Measurements from ENCODE around the gene SORCS1. TPM values are rescaled to one million over a fixed set of nuclear protein-coding genes. Genes with fewer than 3 reads are reported as not detected.
A peak's percentile ranks its signal among the peaks of the same experiment; 100 is the strongest.

The SORCS1 gene
- total RNA-seq, 2 donors from 2014 or later, result not detected

DNA sequence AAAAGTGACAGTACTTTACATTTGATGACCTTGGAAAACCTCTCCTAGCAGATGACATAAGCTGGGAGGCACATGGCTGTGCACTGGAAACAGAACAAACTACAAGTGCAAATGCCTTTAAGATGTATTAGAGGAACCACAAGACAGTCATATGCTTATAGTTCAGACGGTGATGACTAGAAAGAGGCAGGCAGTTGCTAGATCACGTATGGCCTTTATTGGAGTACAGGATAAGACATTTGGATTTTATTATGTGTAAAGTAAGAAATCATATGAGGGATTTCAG lies 290.0 kb downstream of the SORCS1 start:
- H3K27ac Mint-ChIP-seq, result no peak overlapping the region
- H3K36me3 Mint-ChIP-seq, result no peaks in the 10 kb centered on the region
- no peak for ATAC-seq
- no peaks in the 10 kb centered on the region for H3K9me3 Mint-ChIP-seq
- no peaks in the 10 kb centered on the region for H3K27me3 Mint-ChIP-seq
- no peak for DNase-seq (ENCODE audit: low spot score)
- H3K4me3 Mint-ChIP-seq, result no peak overlapping the region
- H3K4me1 Mint-ChIP-seq (ENCODE audit: low read depth in 2 of 2), result peaks cover 4 to 6% of the 10 kb centered on the region in 2 donors

- Mint-ChIP-seq H3K27ac (no peak overlapping the region), H3K4me3 (no peak overlapping the region), H3K27me3 (no peaks in the 10 kb centered on the region), H3K9me3 (no peaks in the 10 kb centered on the region), H3K4me1 (ENCODE audit: low read depth in 2 of 2) (peaks cover 4 to 6% of the 10 kb centered on the region in 2 donors), H3K36me3 (no peaks in the 10 kb centered on the region)
- DNase-seq (ENCODE audit: low spot score) (no peak), ATAC-seq (no peak)
Measured at GRCh38 chr10:106873770-106874603, 290.5 kb downstream of the SORCS1 start.

GRCh38 chr10:106872176-106872575 lies 292.3 kb downstream of the SORCS1 start:
- peaks cover 12% of the 10 kb centered on the region for H3K36me3 Mint-ChIP-seq
- peaks cover 0 to 3% of the 10 kb centered on the region in 2 donors for H3K27me3 Mint-ChIP-seq
- DNase-seq (ENCODE audit: low spot score) (no peak), ATAC-seq (no peak)
- peaks cover 4 to 6% of the 10 kb centered on the region in 2 donors for H3K4me1 Mint-ChIP-seq (ENCODE audit: low read depth in 2 of 2)
- no peaks in the 10 kb centered on the region for H3K9me3 Mint-ChIP-seq
- no peak overlapping the region for H3K27ac Mint-ChIP-seq
- H3K4me3 Mint-ChIP-seq, result no peak overlapping the region

- H3K9me3 Mint-ChIP-seq, result no peaks in the 10 kb centered on the region
- H3K27ac Mint-ChIP-seq, result no peak overlapping the region
- ATAC-seq, result no peak
- no peak overlapping the region for H3K4me3 Mint-ChIP-seq
- H3K27me3 Mint-ChIP-seq, result peaks cover 0 to 3% of the 10 kb centered on the region in 2 donors
- no peak for DNase-seq (ENCODE audit: low spot score)
- H3K36me3 Mint-ChIP-seq, result peaks cover 16% of the 10 kb centered on the region
- H3K4me1 Mint-ChIP-seq (ENCODE audit: low read depth in 2 of 2), result no peaks in the 10 kb centered on the region
Measured at GRCh38 chr10:106866244-106866845, 298.2 kb downstream of the SORCS1 start.

- H3K27me3 Mint-ChIP-seq, result peaks cover 0 to 6% of the 10 kb centered on the region in 2 donors
- H3K9me3 Mint-ChIP-seq, result no peaks in the 10 kb centered on the region
- no peak overlapping the region for H3K4me3 Mint-ChIP-seq
- ATAC-seq (no peak), DNase-seq (ENCODE audit: low spot score) (no peak)
- no peak overlapping the region for H3K27ac Mint-ChIP-seq
- H3K4me1 Mint-ChIP-seq (ENCODE audit: low read depth in 2 of 2), result no peaks in the 10 kb centered on the region
- peaks cover 16% of the 10 kb centered on the region for H3K36me3 Mint-ChIP-seq
Measured at GRCh38 chr10:106864031-106864430, 300.5 kb downstream of the SORCS1 start.

DNA sequence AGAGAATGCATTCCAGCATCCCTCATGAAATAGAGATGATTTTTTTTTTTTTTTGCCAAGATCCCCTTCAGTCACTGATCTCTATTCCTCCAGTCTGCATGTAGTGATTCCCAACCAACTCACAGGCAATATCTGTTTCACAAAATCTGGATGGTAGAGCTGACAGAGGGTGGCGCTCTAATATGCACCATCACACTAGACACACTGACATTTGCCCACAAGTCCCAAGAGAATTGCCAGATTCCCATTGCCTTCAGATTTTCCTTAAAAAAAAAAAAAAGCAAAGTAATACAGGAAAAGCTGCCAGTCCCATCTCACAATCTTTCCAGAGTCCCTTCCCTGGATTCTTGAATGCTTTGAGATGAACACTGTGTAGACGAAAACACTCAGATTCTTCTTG lies 301.0 kb downstream of the SORCS1 start:
- no peak for DNase-seq (ENCODE audit: low spot score)
- no peak for ATAC-seq
- Mint-ChIP-seq H3K4me3 (no peak overlapping the region), H3K27me3 (peaks cover 0 to 4% of the 10 kb centered on the region in 2 donors), H3K27ac (no peak overlapping the region), H3K36me3 (peaks cover 14% of the 10 kb centered on the region), H3K4me1 (ENCODE audit: low read depth in 2 of 2) (peaks cover 0 to 2% of the 10 kb centered on the region in 2 donors), H3K9me3 (no peaks in the 10 kb centered on the region)

- peaks cover 2% of the 10 kb centered on the region for H3K9me3 Mint-ChIP-seq
- H3K4me1 Mint-ChIP-seq (ENCODE audit: low read depth in 2 of 2), result peaks cover 0 to 3% of the 10 kb centered on the region in 2 donors
- no peak overlapping the region for H3K4me3 Mint-ChIP-seq
- peaks cover 0 to 8% of the 10 kb centered on the region in 2 donors for H3K27me3 Mint-ChIP-seq
- DNase-seq (ENCODE audit: low spot score) (no peak), ATAC-seq (no peak)
- H3K36me3 Mint-ChIP-seq, result peaks cover 8% of the 10 kb centered on the region
- no peak overlapping the region for H3K27ac Mint-ChIP-seq
Measured at GRCh38 chr10:106859892-106860652, 304.4 kb downstream of the SORCS1 start.

DNA sequence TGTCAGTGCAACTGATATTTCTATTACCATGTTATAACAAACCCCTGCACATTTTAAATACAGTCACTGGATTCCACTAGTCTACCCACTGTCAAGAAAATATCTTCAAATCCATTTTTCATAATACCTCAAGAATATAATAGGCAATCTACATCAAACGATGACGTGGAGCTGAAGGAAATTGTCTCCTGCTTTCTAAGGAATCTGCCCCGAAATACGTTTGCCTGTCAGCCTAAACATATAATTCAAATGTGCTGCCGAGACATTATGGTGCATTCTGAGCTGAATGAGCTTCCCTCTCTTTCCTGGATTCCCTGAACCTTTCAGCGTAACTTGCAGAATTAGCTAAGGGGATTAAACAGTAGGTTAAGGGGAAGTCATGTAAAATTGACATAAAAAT lies 306.8 kb downstream of the SORCS1 start:
- DNase-seq (ENCODE audit: low spot score), result no peak

DNA sequence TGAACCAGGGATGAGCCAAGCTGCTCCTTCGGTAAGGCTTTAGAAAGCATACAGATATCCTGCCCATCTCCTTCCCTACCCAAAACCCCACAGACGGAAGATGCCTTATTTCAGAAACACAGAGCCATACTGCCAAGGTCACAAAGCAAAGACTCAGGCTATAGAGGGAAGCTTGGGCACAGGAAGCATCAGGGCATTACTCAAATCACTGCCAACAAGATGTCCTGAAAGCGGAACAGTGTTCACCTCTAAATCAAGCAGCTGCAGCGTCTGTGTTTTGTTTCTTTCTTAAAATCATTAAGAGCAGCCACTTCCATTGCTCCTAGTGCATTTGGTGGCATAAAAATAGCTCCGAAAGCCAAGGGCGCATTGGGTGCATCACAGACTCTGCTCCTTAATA lies 307.3 kb downstream of the SORCS1 start:
- no peak for DNase-seq (ENCODE audit: low spot score)
- H3K27ac Mint-ChIP-seq, result no peak overlapping the region
- no peak overlapping the region for H3K4me3 Mint-ChIP-seq
- peaks cover 0 to 10% of the 10 kb centered on the region in 2 donors for H3K27me3 Mint-ChIP-seq
- peaks cover 6% of the 10 kb centered on the region for H3K9me3 Mint-ChIP-seq
- peaks cover 0 to 3% of the 10 kb centered on the region in 2 donors for H3K4me1 Mint-ChIP-seq (ENCODE audit: low read depth in 2 of 2)
- no peak for ATAC-seq
- H3K36me3 Mint-ChIP-seq, result peaks cover 16% of the 10 kb centered on the region

More for the DNA sequence above, 306.8 kb downstream of the SORCS1 start:
- peaks cover 16% of the 10 kb centered on the region for H3K36me3 Mint-ChIP-seq
- peaks cover 0 to 10% of the 10 kb centered on the region in 2 donors for H3K27me3 Mint-ChIP-seq
- peaks cover 0 to 3% of the 10 kb centered on the region in 2 donors for H3K4me1 Mint-ChIP-seq (ENCODE audit: low read depth in 2 of 2)
- H3K27ac Mint-ChIP-seq, result no peak overlapping the region
- no peak overlapping the region for H3K4me3 Mint-ChIP-seq
- H3K9me3 Mint-ChIP-seq, result peaks cover 6% of the 10 kb centered on the region
- ATAC-seq, result no peak

DNA sequence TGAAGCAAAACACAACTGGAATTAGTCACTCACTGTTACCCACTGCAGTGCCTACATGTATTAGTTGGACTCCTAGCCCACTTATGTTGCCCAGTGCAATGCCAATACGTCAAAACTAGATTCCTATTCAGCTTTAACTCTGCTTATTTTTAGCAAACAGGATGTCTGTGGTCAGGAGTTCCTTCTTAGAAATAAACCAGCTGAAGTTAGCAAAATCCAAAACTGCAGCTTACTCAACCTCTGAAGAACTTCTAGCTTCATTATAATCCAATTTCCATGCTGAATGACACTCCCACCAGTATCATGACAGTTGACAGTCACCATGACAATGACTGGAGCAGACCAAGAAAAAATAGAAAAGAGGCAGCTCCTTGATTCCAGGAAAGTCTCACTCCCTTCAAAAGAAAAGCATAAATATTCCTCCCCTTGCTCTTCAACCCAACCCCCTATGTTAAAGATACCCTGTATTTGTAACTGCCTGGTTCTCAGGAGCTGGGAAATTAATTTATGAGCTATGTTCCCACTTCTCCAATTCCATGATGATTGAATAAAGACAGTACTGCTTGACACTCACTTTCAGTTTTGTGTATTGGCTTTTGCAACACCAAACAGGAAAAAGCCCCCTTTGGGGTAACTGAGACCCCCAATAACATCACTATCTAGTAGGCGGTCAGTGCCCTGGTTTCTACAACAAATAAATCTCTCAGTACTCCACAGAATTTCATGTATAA lies 327.4 kb downstream of the SORCS1 start:
- Mint-ChIP-seq H3K36me3 (no peaks in the 10 kb centered on the region), H3K27ac (peak overlapping the region; percentile 71 to 72), H3K27me3 (no peaks in the 10 kb centered on the region), H3K4me1 (ENCODE audit: low read depth in 2 of 2) (peaks cover 24 to 25% of the 10 kb centered on the region in 2 donors), H3K4me3 (peak overlapping the region; percentile 69), H3K9me3 (no peaks in the 10 kb centered on the region)
- ATAC-seq (peak; percentile 92 to 97), DNase-seq (ENCODE audit: low spot score) (no peak)

DNA sequence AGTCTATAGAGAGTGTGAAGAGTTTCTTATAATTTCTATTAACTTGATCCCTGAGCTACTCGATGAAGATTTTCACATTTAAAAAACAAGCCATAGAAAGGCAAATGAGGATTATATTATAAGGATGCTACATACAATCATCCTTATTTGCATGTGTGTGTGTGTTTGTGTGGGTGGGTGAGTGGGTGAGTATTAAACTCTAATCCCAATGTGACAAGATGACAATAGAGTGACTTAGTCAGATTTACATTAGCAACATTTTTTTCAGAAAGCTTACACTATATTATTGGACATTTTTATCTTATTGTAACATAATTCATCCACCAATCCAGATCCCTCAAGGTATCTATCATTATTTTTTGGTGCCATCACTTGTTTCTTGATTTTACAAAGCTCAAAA lies 331.7 kb downstream of the SORCS1 start:
- H3K27ac Mint-ChIP-seq, result peak overlapping the region in 1 of 2 donors; percentile 27
- H3K4me1 Mint-ChIP-seq (ENCODE audit: low read depth in 2 of 2), result peaks cover 16 to 18% of the 10 kb centered on the region in 2 donors

DNA sequence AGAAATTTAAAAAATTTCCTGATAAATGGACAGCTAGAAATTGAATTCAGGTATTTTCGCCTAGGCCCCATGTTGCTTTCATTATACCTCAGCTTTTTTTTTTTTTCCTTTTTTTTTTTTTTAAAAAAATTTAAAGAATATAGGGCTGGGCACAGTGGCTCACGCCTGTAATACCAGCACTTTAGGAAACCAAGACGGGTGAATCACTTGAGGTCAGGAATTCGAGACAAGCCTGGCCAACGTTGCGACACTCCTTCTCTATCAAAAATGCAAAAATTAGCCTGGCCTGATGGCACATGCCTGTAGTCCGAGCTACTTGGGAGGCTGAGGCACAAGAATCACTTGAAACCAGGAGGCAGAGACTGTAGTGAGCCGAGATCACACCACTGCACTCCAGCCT lies 334.0 kb downstream of the SORCS1 start:
- ATAC-seq (no peak), DNase-seq (ENCODE audit: low spot score) (no peak)
- Mint-ChIP-seq H3K4me1 (ENCODE audit: low read depth in 2 of 2) (peaks cover 0 to 2% of the 10 kb centered on the region in 2 donors), H3K27me3 (no peaks in the 10 kb centered on the region), H3K9me3 (no peaks in the 10 kb centered on the region), H3K36me3 (no peaks in the 10 kb centered on the region), H3K27ac (no peak overlapping the region), H3K4me3 (no peak overlapping the region)

More for the DNA sequence above, 331.7 kb downstream of the SORCS1 start:
- Mint-ChIP-seq H3K27me3 (no peaks in the 10 kb centered on the region), H3K4me3 (no peak overlapping the region), H3K9me3 (no peaks in the 10 kb centered on the region), H3K36me3 (no peaks in the 10 kb centered on the region)
- DNase-seq (ENCODE audit: low spot score) (no peak), ATAC-seq (no peak)

GRCh38 chr10:106830006-106830405 lies 334.5 kb downstream of the SORCS1 start:
- H3K27ac Mint-ChIP-seq, result no peak overlapping the region
- no peaks in the 10 kb centered on the region for H3K27me3 Mint-ChIP-seq
- no peaks in the 10 kb centered on the region for H3K9me3 Mint-ChIP-seq
- H3K4me1 Mint-ChIP-seq (ENCODE audit: low read depth in 2 of 2), result peaks cover 0 to 3% of the 10 kb centered on the region in 2 donors
- H3K4me3 Mint-ChIP-seq, result no peak overlapping the region
- ATAC-seq (no peak), DNase-seq (ENCODE audit: low spot score) (no peak)
- no peaks in the 10 kb centered on the region for H3K36me3 Mint-ChIP-seq

Measured in natural killer cell treated with Interleukin-12 subunit alpha and Interleukin-12 subunit beta and Interleukin-15 and Interleukin-18, amount 100 ng/mL, for 72 hours (primary cell).